WTC11 (cell line): ENCODE data around the gene RFC3.

Experiments
- ARID4B ChIP-seq: sonication (generic); formaldehyde crosslinking; IDR thresholded peaks from 2 replicates; pipeline ENCODE4 v1.8.0; 2023; ENCODE audit warnings: missing genetic modification reagents, mild to moderate bottlenecking, borderline replicate concordance
- CTCF ChIP-seq: fragments of 200-600 bp; IDR thresholded peaks from 2 replicates; pipeline ENCODE4 v1.8.0; 2022; ENCODE audit warnings: antibody characterized with exemption
- ELF4 ChIP-seq: sonication (generic); formaldehyde crosslinking; IDR thresholded peaks from 2 replicates; pipeline ENCODE4 v1.8.1; 2022; ENCODE audit warnings: low read depth, mild to moderate bottlenecking, moderate library complexity, missing genetic modification reagents
- ERG ChIP-seq: fragments of 250-450 bp; sonication (Bioruptor Pico); IDR thresholded peaks from 2 replicates; pipeline ENCODE4 v1.8.0; 2021; ENCODE audit warnings: mild to moderate bottlenecking
- USF2 ChIP-seq: sonication (generic); formaldehyde crosslinking; IDR thresholded peaks from 2 replicates; pipeline ENCODE4 v1.8.1; 2023; ENCODE audit warnings: mild to moderate bottlenecking, missing genetic modification reagents, moderate library complexity

- TF ChIP-seq CTCF (no peak), USF2 (CRISPR knock-in tag) (no peak), ERG (no peak), ARID4B (CRISPR knock-in tag) (no peak), ELF4 (CRISPR knock-in tag) (no peak)
Observed at GRCh38 chr13:33782631-33783030, 35.3 kb upstream of the RFC3 start.
